Stimulated activated naive CD4-positive, alpha-beta T cell (primary cell): ENCODE data around the gene SCAF8.
"Not testable (repeated sequence)": the region's sequence is repeated elsewhere in the genome, so short reads cannot be mapped to it uniquely, and the experiment has no call there.

Experiments used
- DNase-seq, 6 experiments: peaks; one replicate each; lab custom pipeline; 2025; lab: John Stamatoyannopoulos, UW

The SCAF8 gene

DNA sequence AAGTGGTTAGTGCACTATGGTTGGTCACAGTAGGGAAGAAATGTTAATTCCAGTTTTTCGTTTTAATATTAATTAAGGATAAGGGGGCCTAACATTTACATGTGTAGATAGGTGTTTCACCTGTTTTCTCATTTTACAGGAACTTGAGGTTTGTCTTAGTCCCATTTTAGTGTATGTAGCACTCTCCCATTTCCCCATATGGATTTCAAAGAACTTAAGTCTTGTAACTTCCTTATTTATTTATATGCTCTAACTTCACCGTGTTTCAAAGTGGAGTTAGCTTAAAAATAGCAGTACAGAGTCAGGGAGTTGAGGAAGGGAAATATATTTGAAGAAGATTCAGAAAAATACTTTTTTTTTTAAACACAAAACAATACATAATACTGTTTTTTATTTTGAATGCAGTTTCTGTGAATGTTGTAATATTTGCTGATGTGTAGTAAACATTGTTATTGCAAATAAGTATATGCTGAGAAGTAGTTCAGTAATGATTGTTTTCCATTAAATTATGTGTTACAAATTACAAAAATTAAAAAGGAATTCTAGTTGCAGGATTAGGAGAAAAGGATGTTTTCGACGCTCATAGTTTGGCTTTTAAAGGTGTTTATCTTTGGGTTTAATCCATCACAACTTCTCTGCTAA, 3.5 kb downstream of the SCAF8 start:
- no peak for DNase-seq

DNA sequence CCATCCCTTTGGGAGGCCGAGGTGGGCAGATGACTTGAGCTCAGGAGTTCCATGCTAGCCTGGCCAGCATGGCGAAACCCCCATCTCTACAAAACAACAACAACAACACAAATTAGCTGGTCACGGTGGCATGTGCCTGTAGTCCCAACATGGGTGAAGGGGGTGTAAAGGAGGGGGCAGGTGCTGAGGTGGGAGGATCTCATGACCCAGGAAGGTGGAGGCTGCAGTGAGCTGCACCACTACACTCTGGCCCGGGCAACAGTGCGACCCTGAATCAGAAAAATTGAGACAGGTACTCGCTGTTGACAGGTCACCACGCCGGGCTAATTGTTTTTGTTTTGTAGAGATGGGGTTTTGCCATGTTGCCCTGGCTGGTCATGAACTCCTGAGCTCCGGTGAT, 4.2 kb downstream of the SCAF8 start:
- no peak for DNase-seq

DNA sequence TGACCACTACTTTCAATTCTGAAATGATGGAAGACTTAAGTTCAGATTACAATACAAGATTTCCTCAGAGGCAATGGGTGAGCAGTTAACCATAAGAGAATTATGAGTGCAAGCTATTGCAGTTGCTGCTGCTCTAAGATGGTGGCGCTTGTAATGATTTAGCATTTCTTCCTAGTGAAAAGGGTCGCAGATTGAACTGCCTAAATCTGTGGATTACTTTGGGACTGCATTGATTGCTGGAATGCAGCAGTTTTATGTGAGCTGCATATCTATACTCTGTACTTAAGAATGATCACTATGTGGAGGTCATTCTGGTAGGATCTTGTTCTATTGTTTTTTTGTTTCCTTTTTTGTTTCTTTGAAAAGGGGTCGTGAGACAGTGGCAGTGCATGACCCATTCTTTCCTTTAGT, 5.3 kb downstream of the SCAF8 start:
- DNase-seq = no peak

DNA sequence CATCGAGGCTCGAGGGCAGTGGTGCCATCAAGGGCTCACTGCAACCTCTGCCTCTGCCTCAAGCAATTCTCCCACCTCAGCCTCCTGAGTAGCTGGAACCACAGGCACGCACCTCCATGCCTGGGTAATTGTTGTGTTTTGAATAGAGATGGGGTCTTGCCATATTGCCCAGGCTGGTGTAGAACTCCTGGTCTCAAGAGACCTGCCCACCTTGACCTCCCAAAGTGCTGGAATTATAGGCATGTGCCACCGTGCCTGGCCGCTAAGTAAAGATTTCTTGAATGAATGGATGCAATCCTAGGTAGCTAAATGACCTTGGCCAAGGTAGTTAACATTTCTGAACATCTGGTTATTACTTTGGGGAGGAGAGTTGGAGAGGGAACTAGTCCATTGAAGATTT, 7.4 kb downstream of the SCAF8 start:
- DNase-seq = no peak

DNA sequence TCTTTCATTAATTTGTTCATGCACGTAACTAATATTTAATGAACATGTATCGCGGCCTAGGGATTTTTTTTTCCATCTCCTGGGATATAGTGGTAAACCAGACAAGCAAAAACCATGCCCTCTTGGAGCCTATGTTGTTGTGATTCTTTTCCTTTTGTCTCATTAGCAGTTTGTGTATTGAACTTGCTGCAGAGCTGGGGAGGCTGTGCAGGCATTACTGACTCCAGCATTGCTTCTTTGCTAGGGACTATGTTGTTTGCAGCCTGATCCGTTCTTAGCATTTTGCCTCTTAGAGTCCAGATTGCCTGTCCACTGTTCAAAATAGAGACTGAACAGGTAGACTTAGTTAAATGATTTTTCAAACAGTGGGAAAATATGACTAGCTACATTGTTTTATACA, 9.7 kb downstream of the SCAF8 start:
- no peak for DNase-seq

DNA sequence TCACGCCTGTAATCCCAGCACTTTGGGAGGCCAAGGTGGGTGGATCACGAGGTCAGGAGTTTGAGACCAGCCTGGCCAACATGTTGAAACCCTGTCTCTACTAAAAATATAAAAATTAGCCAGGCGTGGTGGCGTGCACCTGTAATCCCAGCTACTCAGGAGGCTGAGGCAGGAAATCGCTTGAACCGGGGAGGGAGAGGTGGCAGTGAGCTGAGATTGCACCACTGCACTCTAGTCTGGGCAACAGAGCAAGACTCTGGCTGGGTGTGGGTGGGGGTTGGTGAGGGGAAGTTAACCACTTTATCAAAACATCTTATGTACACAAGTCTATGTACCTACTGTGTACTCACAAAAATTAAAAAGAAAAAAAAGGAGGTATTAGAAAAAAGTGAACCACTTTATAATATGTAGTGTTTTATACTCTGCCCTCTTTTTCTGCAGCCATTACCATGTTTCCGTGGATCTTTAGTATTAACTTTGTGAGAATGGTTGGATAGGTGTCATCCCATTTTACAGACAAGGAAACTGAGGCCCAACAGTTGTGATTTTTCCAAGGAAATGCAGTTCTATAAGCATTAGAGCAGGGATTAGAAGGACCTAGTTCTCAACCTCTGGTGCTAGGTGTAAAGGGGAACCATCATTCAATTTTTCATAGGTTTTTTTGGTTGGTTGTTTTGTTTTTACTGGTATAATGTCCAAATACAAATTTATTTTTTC, 11.0 kb downstream of the SCAF8 start:
- DNase-seq = not testable (repeated sequence)

DNA sequence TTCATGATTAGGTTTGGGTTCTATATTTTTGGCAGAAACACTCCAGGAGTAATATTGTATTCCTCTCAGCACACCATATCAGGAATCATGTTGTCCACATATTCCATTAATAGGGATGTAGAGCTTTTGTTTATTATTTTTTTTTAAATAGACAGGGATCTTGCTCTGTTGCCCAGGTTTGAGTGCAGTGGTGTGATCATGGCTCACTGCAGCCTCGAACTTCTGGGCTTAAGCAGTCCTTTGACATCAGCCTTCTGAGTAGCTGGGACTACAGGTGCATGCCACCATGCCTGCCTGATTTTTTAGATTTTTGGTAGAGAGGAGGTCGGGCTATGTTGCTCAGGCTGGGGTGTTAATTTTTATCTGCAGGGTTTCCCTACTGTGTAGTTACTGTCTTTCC, 12.0 kb downstream of the SCAF8 start:
- DNase-seq = no peak

DNA sequence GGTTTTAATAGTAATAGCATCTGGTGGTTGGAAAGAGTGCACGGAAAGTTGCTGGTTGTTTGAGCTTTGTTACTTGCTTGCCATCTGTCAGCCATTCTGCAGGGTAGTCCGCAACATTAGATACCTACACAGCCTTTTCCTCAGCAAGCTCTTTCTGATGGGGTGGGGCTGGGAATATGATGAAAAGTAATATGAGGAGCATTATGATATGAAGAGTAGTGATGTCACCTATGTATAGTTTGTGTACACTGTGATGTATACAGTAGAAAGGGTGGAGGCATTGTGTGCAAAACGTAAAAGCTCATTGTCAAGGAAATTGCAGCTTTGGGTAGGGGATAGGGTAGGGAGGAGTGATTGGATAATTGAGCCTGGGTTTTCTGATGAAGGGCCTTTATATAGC, 16.1 kb downstream of the SCAF8 start:
- DNase-seq = no peak

DNA sequence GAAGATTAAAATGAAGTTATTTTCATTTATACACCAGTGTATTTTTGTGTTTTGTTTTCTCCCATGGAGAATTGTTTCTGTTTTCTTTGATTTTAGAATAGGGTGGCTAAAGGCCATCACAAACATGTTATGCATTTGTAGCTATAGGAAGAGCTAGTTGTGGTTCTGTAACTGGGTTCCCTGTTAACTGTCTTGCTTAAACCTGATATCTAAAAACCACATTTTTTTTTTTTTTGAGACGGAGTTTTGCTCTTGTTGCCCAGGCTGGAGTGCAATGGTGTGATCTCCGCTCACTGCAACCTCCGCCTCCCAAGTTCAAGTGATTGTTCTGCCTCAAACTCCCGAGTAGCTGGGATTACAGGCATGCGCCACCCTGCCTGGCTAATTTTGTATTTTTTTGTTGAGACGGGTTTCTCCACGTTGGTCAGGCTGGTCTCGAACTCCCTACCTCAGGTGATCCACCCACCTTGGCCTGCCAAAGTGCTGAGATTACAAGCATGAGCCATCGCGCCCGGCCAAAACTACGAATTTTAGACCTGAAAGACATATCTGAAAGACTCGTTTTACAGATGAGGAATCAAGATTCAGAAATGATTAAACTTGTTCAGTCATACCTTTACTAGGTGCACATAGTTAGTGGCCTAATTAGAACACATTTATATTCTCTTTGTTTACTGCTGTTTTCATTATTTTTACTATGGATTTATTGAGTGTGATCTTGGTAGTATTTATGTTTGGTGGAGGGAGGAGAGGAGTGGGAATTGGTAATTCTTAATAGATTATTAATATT, 18.0 kb downstream of the SCAF8 start:
- DNase-seq = no peak

DNA sequence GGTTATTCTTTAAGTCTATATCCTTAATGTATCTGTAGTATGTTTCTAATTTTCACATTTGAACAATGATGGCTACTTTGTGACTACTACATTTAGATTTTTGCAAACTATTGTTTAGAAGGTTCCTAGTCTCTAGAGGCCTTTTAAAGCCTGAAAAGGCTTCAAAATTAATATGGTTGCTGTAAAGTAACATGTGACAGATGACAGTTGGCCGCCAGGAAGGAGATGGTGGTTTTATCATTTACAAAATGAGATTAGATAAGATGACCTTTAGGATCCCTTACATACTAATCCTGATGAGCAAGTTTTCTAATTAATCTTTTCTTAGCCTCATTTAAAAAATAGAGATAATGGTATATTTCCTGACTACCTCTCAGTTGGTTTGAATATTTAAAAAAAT, 18.8 kb downstream of the SCAF8 start:
- no peak for DNase-seq

DNA sequence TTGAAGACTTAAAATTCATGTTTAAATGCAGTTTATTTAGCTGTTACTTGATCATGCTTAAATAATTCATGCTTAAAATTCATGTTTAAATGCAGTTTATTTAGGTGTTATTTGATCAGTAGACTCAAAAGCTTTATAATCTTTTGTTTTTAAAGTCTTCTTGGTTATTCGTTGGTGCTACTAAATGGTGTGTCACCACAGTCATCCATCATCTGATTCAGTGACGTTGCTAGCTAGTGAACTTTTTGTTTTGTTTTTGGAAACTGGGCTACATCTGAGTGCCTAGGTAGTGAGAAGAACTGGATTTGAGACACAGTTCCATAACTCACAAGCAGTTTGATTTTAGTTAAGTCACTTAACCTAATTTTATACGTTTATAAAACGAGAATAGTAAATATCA, 20.9 kb downstream of the SCAF8 start:
- no peak for DNase-seq

DNA sequence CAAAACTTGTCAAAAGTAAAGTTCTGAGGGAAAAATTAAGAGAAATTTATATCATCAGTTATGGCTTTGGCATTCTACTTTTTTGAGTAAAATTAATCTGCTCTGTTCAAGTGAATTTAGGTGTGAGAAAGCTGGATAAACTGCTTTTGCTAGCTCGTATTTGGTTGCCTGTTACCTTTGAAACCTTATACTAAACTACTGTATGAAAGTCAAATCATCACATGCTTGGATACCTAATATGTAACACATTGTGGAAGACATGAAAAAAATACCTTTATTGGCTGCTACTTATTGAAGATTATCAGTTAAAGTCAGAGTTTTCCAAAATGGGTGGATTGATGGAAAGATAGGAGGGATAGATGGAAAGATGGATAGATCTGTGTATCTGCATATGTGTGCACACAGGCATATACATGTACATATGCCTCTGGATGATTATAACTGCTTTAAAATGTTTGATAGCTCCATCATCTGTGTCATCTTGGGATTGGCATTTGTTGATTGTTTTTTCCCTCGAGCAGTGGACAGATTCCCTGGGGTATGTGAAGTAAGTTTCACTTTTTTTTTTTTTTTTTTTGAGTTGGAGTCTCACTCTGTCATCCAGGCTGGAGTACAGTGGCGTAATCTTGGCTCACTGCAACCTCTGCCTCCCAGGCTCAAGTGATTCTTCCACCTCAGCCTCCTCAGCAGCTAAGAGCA, 24.3 kb downstream of the SCAF8 start:
- DNase-seq = no peak

DNA sequence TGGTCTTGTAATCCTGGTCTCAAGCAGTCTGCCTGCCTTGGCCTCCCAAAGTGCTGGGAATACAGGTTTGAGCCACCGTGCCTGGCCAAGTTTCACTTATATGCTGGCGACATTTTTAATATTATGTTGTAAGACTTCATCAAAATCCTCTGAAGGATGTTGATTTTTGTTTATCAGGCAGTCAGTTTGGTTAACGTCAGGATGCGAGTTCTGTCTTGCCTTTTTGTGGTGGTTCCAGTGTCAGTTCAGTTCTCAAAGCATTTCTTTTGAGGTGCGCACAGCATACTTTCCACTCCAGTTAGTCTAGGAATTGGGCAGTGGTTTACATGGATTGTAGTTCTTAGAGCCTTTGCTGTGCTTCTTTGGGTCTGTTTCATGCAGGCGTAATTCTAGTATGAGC, 24.9 kb downstream of the SCAF8 start:
- no peak for DNase-seq

DNA sequence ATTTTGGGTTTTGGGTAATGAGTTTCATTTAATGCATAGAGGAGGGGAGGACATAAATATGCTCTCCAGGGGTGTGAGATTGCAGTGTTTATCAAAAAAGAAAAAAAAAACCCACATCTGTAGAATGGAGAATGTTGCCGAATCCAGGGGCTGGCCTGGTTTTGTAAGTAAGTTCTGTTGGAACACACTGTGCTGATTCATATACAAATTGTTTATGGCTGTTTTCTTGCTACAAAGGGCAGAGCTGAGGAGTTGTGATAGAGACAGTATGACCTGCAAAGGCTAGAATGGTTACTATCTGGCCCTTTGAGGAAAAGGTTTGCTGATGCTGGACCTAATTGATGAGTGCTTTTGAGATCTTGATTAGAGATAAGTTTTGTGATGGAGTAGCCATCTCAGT, 30.4 kb downstream of the SCAF8 start:
- DNase-seq = no peak

DNA sequence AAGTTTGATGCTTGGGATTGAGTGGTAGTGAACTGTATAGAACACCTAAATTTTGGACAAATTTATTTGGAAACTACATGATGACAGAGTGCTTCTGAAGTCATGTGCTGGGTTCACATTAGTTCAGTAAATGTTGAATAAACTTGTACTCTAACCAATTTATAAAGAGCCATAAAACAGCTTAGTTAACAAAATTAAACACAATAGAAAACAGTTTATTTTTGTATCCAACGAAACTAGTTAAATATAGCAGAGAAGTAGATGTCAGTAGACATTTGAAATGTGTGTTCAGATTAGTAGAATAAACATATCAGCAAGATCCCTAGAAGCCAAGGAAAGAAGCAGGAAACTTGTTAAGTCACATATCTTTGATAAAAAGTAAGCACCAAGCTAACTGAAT, 32.1 kb downstream of the SCAF8 start:
- no peak for DNase-seq

DNA sequence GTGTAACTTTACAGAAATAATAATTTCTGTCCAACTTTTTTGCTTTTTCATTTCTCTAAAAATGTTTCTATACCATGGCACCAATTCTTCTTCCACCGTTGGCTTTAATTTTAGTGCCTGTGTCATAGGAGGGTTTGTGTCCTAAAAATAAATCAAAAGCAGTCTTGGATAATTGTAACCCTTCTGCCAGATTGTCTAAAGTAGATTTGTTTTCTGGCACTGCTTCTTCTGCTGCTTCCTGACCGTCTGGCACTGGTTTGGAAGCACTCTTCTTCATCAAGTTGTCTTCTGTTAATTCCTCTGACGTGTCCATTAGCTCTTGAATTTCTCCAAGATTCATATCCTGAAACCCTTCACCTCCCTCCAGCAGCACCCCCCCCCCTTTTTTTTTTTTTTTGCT, 33.1 kb downstream of the SCAF8 start:
- DNase-seq = no peak

DNA sequence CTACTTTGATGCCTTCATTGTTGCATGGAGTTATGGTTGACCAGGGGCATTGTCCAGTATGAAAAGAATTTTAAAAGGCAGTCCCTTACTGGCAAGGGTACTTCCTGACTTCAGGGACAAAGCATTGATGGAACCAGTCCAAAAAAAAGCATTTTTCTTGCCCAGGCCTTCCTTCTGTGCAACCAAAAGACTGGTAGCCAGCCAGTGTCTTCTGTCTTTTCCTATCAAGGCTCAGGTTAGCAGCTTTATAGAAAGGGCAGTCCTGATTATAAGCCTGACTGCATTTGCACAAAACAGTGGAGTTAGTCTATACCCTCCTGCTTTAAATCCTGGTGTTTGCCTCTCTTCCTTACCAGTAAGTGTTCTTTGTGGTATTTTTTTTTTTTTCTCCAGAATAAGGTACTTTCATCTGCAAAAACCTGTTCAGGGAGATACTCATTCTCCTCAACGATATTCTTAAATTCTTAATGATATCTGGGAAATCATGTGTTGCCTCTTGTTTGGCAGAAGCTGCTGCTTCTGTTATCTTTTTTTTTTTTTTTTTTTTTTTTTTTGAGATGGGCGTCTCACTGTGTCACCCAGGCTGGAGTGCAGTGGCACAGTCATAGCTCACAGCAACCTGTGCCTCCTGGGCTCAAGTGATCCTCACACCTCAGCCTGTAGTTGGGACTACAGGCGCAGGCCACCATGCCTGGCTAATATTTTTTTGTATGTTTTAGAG, 33.9 kb downstream of the SCAF8 start:
- no peak for DNase-seq

DNA sequence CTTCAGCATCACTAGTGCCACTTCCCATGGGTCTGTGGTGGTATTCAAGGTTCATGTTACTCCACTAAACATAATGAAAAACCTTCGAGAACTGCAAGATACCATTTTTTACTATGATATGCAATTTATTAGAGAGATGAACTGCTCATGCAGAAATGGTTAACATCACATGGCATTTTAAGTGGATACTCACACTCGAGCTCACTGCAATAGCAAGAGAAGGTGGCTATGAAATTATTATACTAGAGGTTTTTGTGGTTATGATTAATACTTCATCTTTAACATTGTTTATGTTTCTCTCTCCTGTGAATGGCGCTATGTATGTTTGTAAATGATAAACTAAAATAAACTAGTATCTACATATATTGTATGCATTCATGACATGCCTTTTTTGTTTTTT, 35.1 kb downstream of the SCAF8 start:
- no peak for DNase-seq

DNA sequence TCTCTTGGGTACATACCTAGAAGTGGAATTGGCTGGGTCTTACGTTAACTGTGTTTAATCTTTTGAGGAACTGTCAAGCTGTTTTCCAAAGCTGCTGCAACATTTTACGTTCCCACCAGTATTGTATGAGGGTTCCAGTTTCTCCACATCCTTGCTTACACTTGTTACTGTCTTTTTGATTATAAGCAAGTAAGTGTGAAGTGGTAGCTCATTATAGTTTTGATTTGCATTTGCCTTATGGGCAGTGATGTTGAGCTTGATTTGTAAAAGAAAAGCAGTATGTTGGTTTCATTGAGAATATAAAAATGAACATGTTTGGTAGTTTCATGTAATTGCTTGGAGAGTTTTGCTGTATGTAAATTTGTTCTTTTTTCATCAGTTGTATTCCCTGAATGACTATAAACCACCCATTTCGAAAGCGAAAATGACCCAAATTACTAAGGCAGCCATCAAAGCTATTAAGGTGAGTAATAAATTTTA, 40.4 kb downstream of the SCAF8 start:
- DNase-seq = no peak

DNA sequence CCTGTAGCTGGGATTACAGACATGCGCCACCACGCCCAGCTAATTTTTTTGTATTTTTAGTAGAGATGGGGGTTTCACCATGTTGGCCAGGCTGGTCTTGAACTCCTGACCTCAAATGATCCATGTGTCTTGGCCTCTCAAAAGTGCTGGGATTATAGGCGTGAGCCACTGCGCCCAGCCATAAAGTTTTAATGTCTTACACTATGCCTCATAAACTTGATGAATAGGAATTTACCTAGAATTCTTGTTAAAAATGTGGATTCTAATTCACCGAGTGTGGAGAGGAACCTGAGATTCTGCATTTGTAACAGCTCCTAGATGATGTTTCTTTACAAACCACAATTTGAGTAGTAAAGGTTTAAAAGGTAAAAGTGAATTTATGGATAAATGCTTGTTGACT, 45.9 kb downstream of the SCAF8 start:
- DNase-seq = not testable (repeated sequence)

DNA sequence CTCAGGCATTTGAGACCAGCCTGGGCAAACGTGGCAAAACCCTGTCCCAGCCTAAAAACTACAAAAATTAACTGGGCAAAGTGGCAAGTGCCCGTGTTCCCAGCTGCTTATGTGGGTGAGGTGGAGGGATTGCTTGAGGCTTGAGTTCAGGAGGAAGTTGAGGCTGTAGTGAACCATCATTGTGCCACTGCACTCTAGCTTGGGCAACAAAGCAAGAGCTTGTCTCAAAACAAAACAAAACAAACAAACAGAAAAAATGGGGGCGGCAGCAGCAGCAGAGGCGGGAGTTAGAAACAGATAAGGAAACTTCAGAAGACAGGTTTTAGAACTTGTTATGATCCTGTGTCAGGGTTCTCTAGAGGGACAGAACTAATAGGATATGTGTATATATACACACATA, 49.0 kb downstream of the SCAF8 start:
- DNase-seq = no peak

DNA sequence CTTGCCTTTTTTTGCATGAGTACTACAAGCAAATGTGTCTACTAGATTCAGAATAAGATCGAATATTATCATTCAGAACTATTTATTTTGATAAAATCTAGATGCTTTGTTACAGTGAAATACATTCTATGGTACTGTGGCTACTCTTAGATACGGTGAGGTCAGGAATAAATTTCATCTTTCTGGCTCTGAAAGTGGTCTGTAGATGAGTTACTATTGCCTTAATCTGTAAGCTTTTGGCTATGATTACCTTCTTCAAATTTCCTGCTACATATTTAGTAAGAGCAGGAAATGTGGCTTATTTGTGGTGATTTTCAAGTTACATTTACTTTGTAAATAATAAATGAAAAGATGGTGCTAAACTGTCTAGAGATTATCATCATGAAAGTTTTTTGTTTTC, 50.0 kb downstream of the SCAF8 start:
- no peak for DNase-seq
